ENCODE measurements around the gene HOMER3.

DNA sequence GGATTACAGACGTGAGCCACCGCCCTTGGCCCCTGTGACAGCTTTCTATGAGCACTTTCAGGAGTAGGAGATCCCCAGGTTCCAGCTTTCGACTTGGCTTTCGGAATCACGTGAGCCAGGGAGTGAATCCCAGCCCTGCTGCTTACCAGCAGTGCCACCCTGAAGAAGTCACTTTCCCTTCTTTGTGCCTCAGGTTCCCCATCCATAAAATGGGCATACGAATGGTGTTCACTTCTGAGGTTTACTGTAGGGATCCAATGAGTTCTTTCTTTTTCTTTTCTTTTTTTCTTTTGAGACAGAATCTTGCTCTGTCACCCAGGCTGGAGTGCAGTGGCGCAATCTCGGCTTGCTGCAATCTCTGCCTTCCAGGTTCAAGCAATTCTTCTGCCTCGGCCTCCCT lies 4.3 kb upstream of the HOMER3 start:
- TF ChIP-seq, protein P1, sequence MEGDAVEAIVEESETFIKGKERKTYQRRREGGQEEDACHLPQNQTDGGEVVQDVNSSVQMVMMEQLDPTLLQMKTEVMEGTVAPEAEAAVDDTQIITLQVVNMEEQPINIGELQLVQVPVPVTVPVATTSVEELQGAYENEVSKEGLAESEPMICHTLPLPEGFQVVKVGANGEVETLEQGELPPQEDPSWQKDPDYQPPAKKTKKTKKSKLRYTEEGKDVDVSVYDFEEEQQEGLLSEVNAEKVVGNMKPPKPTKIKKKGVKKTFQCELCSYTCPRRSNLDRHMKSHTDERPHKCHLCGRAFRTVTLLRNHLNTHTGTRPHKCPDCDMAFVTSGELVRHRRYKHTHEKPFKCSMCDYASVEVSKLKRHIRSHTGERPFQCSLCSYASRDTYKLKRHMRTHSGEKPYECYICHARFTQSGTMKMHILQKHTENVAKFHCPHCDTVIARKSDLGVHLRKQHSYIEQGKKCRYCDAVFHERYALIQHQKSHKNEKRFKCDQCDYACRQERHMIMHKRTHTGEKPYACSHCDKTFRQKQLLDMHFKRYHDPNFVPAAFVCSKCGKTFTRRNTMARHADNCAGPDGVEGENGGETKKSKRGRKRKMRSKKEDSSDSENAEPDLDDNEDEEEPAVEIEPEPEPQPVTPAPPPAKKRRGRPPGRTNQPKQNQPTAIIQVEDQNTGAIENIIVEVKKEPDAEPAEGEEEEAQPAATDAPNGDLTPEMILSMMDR (conservative IDR thresholded peaks at IDR 0.05; ENCODE audit: low read depth in 2 of 2), result no peak
- no peak for TF ChIP-seq POLR2AphosphoS5 (IDR thresholded peaks at IDR 0.05; ENCODE audit: low read depth)
- TF ChIP-seq ZNF114 (CRISPR knock-in tag; IDR thresholded peaks at IDR 0.05), result no peak
- TF ChIP-seq EZH2phosphoT487 (IDR thresholded peaks at IDR 0.05; ENCODE audit: unreplicated experiment), result no peak
- TF ChIP-seq CREB1 (CRISPR knock-in tag; IDR thresholded peaks at IDR 0.05; ENCODE audit: low read depth), result no peak
- no peak for TF ChIP-seq JUNB (IDR thresholded peaks at IDR 0.05; ENCODE audit: unreplicated experiment)
- no peak for TF ChIP-seq EZH2 (IDR thresholded peaks at IDR 0.05; ENCODE audit: low read depth, unreplicated experiment)
- TF ChIP-seq, protein P2, sequence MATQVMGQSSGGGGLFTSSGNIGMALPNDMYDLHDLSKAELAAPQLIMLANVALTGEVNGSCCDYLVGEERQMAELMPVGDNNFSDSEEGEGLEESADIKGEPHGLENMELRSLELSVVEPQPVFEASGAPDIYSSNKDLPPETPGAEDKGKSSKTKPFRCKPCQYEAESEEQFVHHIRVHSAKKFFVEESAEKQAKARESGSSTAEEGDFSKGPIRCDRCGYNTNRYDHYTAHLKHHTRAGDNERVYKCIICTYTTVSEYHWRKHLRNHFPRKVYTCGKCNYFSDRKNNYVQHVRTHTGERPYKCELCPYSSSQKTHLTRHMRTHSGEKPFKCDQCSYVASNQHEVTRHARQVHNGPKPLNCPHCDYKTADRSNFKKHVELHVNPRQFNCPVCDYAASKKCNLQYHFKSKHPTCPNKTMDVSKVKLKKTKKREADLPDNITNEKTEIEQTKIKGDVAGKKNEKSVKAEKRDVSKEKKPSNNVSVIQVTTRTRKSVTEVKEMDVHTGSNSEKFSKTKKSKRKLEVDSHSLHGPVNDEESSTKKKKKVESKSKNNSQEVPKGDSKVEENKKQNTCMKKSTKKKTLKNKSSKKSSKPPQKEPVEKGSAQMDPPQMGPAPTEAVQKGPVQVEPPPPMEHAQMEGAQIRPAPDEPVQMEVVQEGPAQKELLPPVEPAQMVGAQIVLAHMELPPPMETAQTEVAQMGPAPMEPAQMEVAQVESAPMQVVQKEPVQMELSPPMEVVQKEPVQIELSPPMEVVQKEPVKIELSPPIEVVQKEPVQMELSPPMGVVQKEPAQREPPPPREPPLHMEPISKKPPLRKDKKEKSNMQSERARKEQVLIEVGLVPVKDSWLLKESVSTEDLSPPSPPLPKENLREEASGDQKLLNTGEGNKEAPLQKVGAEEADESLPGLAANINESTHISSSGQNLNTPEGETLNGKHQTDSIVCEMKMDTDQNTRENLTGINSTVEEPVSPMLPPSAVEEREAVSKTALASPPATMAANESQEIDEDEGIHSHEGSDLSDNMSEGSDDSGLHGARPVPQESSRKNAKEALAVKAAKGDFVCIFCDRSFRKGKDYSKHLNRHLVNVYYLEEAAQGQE (IDR thresholded peaks at IDR 0.05; ENCODE audit: unreplicated experiment), result no peak
- no peak for TF ChIP-seq ZNF331 (CRISPR knock-in tag; IDR thresholded peaks at IDR 0.05; ENCODE audit: low read depth)
- TF ChIP-seq, protein P3, sequence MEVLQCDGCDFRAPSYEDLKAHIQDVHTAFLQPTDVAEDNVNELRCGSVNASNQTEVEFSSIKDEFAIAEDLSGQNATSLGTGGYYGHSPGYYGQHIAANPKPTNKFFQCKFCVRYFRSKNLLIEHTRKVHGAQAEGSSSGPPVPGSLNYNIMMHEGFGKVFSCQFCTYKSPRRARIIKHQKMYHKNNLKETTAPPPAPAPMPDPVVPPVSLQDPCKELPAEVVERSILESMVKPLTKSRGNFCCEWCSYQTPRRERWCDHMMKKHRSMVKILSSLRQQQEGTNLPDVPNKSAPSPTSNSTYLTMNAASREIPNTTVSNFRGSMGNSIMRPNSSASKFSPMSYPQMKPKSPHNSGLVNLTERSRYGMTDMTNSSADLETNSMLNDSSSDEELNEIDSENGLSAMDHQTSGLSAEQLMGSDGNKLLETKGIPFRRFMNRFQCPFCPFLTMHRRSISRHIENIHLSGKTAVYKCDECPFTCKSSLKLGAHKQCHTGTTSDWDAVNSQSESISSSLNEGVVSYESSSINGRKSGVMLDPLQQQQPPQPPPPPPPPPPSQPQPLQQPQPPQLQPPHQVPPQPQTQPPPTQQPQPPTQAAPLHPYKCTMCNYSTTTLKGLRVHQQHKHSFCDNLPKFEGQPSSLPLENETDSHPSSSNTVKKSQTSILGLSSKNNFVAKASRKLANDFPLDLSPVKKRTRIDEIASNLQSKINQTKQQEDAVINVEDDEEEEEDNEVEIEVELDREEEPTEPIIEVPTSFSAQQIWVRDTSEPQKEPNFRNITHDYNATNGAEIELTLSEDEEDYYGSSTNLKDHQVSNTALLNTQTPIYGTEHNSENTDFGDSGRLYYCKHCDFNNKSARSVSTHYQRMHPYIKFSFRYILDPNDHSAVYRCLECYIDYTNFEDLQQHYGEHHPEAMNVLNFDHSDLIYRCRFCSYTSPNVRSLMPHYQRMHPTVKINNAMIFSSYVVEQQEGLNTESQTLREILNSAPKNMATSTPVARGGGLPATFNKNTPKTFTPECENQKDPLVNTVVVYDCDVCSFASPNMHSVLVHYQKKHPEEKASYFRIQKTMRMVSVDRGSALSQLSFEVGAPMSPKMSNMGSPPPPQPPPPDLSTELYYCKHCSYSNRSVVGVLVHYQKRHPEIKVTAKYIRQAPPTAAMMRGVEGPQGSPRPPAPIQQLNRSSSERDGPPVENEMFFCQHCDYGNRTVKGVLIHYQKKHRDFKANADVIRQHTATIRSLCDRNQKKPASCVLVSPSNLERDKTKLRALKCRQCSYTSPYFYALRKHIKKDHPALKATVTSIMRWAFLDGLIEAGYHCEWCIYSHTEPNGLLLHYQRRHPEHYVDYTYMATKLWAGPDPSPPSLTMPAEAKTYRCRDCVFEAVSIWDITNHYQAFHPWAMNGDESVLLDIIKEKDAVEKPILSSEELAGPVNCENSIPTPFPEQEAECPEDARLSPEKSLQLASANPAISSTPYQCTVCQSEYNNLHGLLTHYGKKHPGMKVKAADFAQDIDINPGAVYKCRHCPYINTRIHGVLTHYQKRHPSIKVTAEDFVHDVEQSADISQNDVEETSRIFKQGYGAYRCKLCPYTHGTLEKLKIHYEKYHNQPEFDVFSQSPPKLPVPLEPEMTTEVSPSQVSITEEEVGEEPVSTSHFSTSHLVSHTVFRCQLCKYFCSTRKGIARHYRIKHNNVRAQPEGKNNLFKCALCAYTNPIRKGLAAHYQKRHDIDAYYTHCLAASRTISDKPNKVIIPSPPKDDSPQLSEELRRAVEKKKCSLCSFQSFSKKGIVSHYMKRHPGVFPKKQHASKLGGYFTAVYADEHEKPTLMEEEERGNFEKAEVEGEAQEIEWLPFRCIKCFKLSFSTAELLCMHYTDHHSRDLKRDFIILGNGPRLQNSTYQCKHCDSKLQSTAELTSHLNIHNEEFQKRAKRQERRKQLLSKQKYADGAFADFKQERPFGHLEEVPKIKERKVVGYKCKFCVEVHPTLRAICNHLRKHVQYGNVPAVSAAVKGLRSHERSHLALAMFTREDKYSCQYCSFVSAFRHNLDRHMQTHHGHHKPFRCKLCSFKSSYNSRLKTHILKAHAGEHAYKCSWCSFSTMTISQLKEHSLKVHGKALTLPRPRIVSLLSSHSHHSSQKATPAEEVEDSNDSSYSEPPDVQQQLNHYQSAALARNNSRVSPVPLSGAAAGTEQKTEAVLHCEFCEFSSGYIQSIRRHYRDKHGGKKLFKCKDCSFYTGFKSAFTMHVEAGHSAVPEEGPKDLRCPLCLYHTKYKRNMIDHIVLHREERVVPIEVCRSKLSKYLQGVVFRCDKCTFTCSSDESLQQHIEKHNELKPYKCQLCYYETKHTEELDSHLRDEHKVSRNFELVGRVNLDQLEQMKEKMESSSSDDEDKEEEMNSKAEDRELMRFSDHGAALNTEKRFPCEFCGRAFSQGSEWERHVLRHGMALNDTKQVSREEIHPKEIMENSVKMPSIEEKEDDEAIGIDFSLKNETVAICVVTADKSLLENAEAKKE (CRISPR knock-in tag; IDR thresholded peaks at IDR 0.05), result no peak
- TF ChIP-seq, protein P4, sequence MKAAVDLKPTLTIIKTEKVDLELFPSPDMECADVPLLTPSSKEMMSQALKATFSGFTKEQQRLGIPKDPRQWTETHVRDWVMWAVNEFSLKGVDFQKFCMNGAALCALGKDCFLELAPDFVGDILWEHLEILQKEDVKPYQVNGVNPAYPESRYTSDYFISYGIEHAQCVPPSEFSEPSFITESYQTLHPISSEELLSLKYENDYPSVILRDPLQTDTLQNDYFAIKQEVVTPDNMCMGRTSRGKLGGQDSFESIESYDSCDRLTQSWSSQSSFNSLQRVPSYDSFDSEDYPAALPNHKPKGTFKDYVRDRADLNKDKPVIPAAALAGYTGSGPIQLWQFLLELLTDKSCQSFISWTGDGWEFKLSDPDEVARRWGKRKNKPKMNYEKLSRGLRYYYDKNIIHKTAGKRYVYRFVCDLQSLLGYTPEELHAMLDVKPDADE (IDR thresholded peaks at IDR 0.05), result no peak

All from GM23338 (cell line).